GM23338 (cell line): ENCODE measurements around the gene PCNX1. TPM values are rescaled to one million over a fixed set of nuclear protein-coding genes. Genes with fewer than 3 reads are reported as not detected.

Source experiments
- ATAC-seq: fragments of 200-7000 bp; cut with Tn5 transposase; 3 replicates; pipeline ENCODE4 v1.9.1; 2020
- DNase-seq: peaks from one replicate; pipeline ENCODE4 v3.0.0-alpha.2; 2015; ENCODE audit warnings: low spot score
- H2AFZ ChIP-seq: fragments of 200-600 bp; sonication (generic); 2 replicates; pipeline ENCODE4 v1.8.0; 2016; ENCODE audit warnings: antibody characterized with exemption, mild to moderate bottlenecking, moderate library complexity
- H3F3A ChIP-seq: fragments of 200-600 bp; sonication (generic); replicated peaks from 2 replicates; pipeline ENCODE4 v1.8.0; 2017; ENCODE audit warnings: antibody characterized with exemption, mixed run types, low read depth
- H3K27ac ChIP-seq: fragments of 200-600 bp; sonication (generic); 2 replicates; pipeline ENCODE4 v1.6.1; 2016; ENCODE audit warnings: low read depth
- H3K27me3 ChIP-seq: fragments of 200-600 bp; sonication (generic); 2 replicates; pipeline ENCODE4 v1.8.0; 2016; ENCODE audit warnings: mild to moderate bottlenecking, mixed run types, moderate library complexity; ENCODE audit not compliant: insufficient read depth
- H3K36me3 ChIP-seq: fragments of 200-600 bp; sonication (generic); 2 replicates; pipeline ENCODE4 v1.8.0; 2016; ENCODE audit warnings: mild to moderate bottlenecking; ENCODE audit not compliant: insufficient read depth
- H3K4me1 ChIP-seq: fragments of 200-600 bp; sonication (generic); 2 replicates; pipeline ENCODE4 v1.8.0; 2016; ENCODE audit warnings: mild to moderate bottlenecking, moderate library complexity; ENCODE audit not compliant: insufficient read depth
- H3K4me2 ChIP-seq: fragments of 200-600 bp; sonication (generic); 2 replicates; pipeline ENCODE4 v1.7.1; 2017; ENCODE audit warnings: mixed run types
- H3K4me3 ChIP-seq: fragments of 200-600 bp; sonication (generic); 2 replicates; pipeline ENCODE4 v1.6.1; 2016; ENCODE audit warnings: mixed run types
- H3K79me2 ChIP-seq: fragments of 200-600 bp; sonication (generic); replicated peaks from 2 replicates; pipeline ENCODE4 v1.8.0; 2017; ENCODE audit warnings: mild to moderate bottlenecking; ENCODE audit not compliant: insufficient read depth
- H3K9me2 ChIP-seq: fragments of 200-600 bp; sonication (generic); 2 replicates; pipeline ENCODE4 v1.8.0; 2017; ENCODE audit not compliant: insufficient read depth
- H4K20me1 ChIP-seq: fragments of 200-600 bp; sonication (generic); replicated peaks from 2 replicates; pipeline ENCODE4 v1.8.0; 2017; ENCODE audit warnings: mild to moderate bottlenecking; ENCODE audit not compliant: insufficient read depth
- H3K27ac Mint-ChIP-seq: 2 replicates; pipeline ENCODE4 v1.8.0; 2020; ENCODE audit warnings: inconsistent platforms, mild to moderate bottlenecking, moderate library complexity, mixed read lengths
- H3K27me3 Mint-ChIP-seq: 3 replicates; pipeline ENCODE4 v1.8.0; 2022; ENCODE audit warnings: low read depth, mild to moderate bottlenecking, moderate library complexity, mixed read lengths, inconsistent platforms; ENCODE audit not compliant: insufficient read depth, poor library complexity
- H3K36me3 Mint-ChIP-seq: 3 replicates; pipeline ENCODE4 v1.8.0; 2021; ENCODE audit warnings: low read depth, mild to moderate bottlenecking, inconsistent platforms, moderate library complexity, mixed read lengths
- H3K4me1 Mint-ChIP-seq: 3 replicates; pipeline ENCODE4 v1.8.0; 2020; ENCODE audit warnings: mild to moderate bottlenecking, inconsistent platforms, mixed read lengths
- H3K4me3 Mint-ChIP-seq: 3 replicates; pipeline ENCODE4 v1.8.0; 2021; ENCODE audit warnings: moderate library complexity, mild to moderate bottlenecking, inconsistent platforms, mixed read lengths
- H3K9me3 Mint-ChIP-seq: 3 replicates; pipeline ENCODE4 v1.8.0; 2020; ENCODE audit warnings: moderate library complexity, mild to moderate bottlenecking, inconsistent platforms, mixed read lengths
- CREB1 ChIP-seq: fragments of 250-450 bp; sonication (Bioruptor Pico); IDR thresholded peaks from 2 replicates; pipeline ENCODE4 v1.5.0; 2020; ENCODE audit warnings: low read depth, mild to moderate bottlenecking, moderate library complexity
- CTCF ChIP-seq, 2 experiments: fragments of 200-600 bp in 1 of 2; sonication (generic) in 1 of 2; conservative IDR thresholded peaks; 2 replicates each; pipeline versions ENCODE4 v1.5.1 to v1.6.1; 2016 to 2017; ENCODE audit warnings: antibody characterized with exemption in 2 of 2, low read depth in 2 of 2, mild to moderate bottlenecking in 2 of 2, moderate library complexity in 1 of 2
- JUNB ChIP-seq: IDR thresholded peaks from one replicate; pipeline ENCODE4 v1.6.1; 2016; ENCODE audit warnings: antibody characterized with exemption; ENCODE audit not compliant: unreplicated experiment
- POLR2AphosphoS5 ChIP-seq: IDR thresholded peaks from 2 replicates; pipeline ENCODE4 v1.6.1; 2016; ENCODE audit warnings: antibody characterized with exemption, low read depth
- ZNF462 ChIP-seq: fragments of 250-450 bp; sonication (Bioruptor Pico); IDR thresholded peaks from 2 replicates; pipeline ENCODE4 v1.5.0; 2020; ENCODE audit warnings: mild to moderate bottlenecking, moderate library complexity
- polyA plus RNA-seq: library from polyadenylated mRNA; unstranded; fragments of >200 nt; fragmentation: Nextera tagmentation; extraction: Ambion mirVana; gene quantifications from 2 replicates; pipeline ENCODE4 v1.2.1, GENCODE V29; 2016
- total RNA-seq: library from RNA; depleted of rRNA; stranded (reverse); fragments of >200 nt; shearing (Covaris generic); gene quantifications from 2 replicates; pipeline ENCODE4 v1.2.3, GENCODE V29; 2014
- TF ChIP-seq, protein P1 (sequence below): IDR thresholded peaks from 2 replicates; pipeline ENCODE4 v1.6.1; 2016; ENCODE audit warnings: antibody characterized with exemption

The PCNX1 gene
- total and polyA plus RNA-seq, 2 experiments from 2014 or later, result 19.4 to 53.1 TPM

- Mint-ChIP-seq H3K9me3 (peaks cover 14% of the 10 kb centered on the region), H3K4me1 (peaks cover 10% of the 10 kb centered on the region; the same call in 2 of the 3 replicates), H3K27ac (no peak overlapping the region), H3K36me3 (peaks cover 4% of the 10 kb centered on the region; the same call in 2 of the 3 replicates), H3K4me3 (no peak overlapping the region), H3K27me3 (peaks cover 10% of the 10 kb centered on the region)
- Histone ChIP-seq H4K20me1 (no peaks in the 10 kb centered on the region), H2AFZ (no peak overlapping the region), H3K79me2 (no peaks in the 10 kb centered on the region), H3F3A (no peaks in the 10 kb centered on the region), H3K36me3 (no peaks in the 10 kb centered on the region), H3K27me3 (no peaks in the 10 kb centered on the region), H3K27ac (no peak overlapping the region), H3K4me2 (no peak overlapping the region), H3K4me1 (no peaks in the 10 kb centered on the region), H3K4me3 (no peak overlapping the region), H3K9me2 (no peaks in the 10 kb centered on the region)
- DNase-seq, result no peak
- ATAC-seq, result no peak
- TF ChIP-seq ZNF462 (CRISPR knock-in tag), result no peak
- TF ChIP-seq, protein P1, sequence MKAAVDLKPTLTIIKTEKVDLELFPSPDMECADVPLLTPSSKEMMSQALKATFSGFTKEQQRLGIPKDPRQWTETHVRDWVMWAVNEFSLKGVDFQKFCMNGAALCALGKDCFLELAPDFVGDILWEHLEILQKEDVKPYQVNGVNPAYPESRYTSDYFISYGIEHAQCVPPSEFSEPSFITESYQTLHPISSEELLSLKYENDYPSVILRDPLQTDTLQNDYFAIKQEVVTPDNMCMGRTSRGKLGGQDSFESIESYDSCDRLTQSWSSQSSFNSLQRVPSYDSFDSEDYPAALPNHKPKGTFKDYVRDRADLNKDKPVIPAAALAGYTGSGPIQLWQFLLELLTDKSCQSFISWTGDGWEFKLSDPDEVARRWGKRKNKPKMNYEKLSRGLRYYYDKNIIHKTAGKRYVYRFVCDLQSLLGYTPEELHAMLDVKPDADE, result no peak
- TF ChIP-seq POLR2AphosphoS5, result no peak
- no peak for TF ChIP-seq CTCF (conservative IDR thresholded peaks at IDR 0.05; ENCODE audit: low read depth in 2 of 2)
- TF ChIP-seq CREB1 (CRISPR knock-in tag), result no peak
- TF ChIP-seq JUNB, result no peak
Observed at GRCh38 chr14:71141701-71142374, 234.6 kb downstream of the PCNX1 start.
